GM19324 (cell line): Measurements from ENCODE around the gene EVI5.
"Not testable (repeated sequence)": the region's sequence is repeated elsewhere in the genome, so short reads cannot be mapped to it uniquely, and the experiment has no call there.

Source experiments
- ATAC-seq: cut with Tn5 transposase; IDR thresholded peaks from one replicate; pipeline ENCODE4 v1.9.1; 2021; ENCODE audit warnings: mild to moderate bottlenecking, moderate library complexity; ENCODE audit not compliant: unreplicated experiment, low FRiP score

The EVI5 gene

GRCh38 chr1:92536211-92536979 lies 248.5 kb downstream of the EVI5 start:
- no peak for ATAC-seq

- not testable (repeated sequence) for ATAC-seq
Measured at GRCh38 chr1:92532371-92532770, 252.5 kb downstream of the EVI5 start.

- ATAC-seq, result not testable (repeated sequence)
Measured at GRCh38 chr1:92531939-92532338, 253.0 kb downstream of the EVI5 start.

GRCh38 chr1:92527670-92528069 lies 257.2 kb downstream of the EVI5 start:
- ATAC-seq, result no peak

GRCh38 chr1:92524944-92525590 lies 259.8 kb downstream of the EVI5 start:
- not testable (repeated sequence) for ATAC-seq

- ATAC-seq, result no peak
Measured at GRCh38 chr1:92519043-92519442, 265.9 kb downstream of the EVI5 start.

GRCh38 chr1:92516574-92516973 lies 268.3 kb downstream of the EVI5 start:
- no peak for ATAC-seq

GRCh38 chr1:92515796-92516201 lies 269.1 kb downstream of the EVI5 start:
- ATAC-seq, result no peak

GRCh38 chr1:92511541-92511940 lies 273.4 kb downstream of the EVI5 start:
- peak; percentile 43 for ATAC-seq

GRCh38 chr1:92509619-92510018 lies 275.3 kb downstream of the EVI5 start:
- no peak for ATAC-seq

GRCh38 chr1:92505015-92505692 lies 279.8 kb downstream of the EVI5 start:
- ATAC-seq, result no peak

- ATAC-seq, result no peak
Measured at GRCh38 chr1:92504291-92505014, 280.5 kb downstream of the EVI5 start.

- ATAC-seq, result no peak
Measured at GRCh38 chr1:92503926-92504285, 281.0 kb downstream of the EVI5 start.

- ATAC-seq, result no peak
Measured at GRCh38 chr1:92503043-92503925, 281.6 kb downstream of the EVI5 start.

- ATAC-seq, result peak; percentile 77
Measured at GRCh38 chr1:92502247-92502646, 282.7 kb downstream of the EVI5 start.

- no peak for ATAC-seq
Measured at GRCh38 chr1:92500552-92500951, 284.4 kb downstream of the EVI5 start.

GRCh38 chr1:92495392-92496063 lies 289.4 kb downstream of the EVI5 start:
- ATAC-seq, result no peak

GRCh38 chr1:92494485-92495141 lies 290.3 kb downstream of the EVI5 start:
- ATAC-seq, result no peak

- no peak for ATAC-seq
Measured at GRCh38 chr1:92493139-92493538, 291.8 kb downstream of the EVI5 start.
